GM12801 (cell line): ENCODE results near the gene MSGN1.

Experiments
- TF ChIP-seq, protein P1 (sequence below): IDR thresholded peaks from one replicate; pipeline ENCODE4 v1.5.1; 2011; ENCODE audit warnings: control low read depth; ENCODE audit not compliant: insufficient read length; ENCODE audit errors: extremely low read depth

Gene MSGN1, protein sequence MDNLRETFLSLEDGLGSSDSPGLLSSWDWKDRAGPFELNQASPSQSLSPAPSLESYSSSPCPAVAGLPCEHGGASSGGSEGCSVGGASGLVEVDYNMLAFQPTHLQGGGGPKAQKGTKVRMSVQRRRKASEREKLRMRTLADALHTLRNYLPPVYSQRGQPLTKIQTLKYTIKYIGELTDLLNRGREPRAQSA

DNA sequence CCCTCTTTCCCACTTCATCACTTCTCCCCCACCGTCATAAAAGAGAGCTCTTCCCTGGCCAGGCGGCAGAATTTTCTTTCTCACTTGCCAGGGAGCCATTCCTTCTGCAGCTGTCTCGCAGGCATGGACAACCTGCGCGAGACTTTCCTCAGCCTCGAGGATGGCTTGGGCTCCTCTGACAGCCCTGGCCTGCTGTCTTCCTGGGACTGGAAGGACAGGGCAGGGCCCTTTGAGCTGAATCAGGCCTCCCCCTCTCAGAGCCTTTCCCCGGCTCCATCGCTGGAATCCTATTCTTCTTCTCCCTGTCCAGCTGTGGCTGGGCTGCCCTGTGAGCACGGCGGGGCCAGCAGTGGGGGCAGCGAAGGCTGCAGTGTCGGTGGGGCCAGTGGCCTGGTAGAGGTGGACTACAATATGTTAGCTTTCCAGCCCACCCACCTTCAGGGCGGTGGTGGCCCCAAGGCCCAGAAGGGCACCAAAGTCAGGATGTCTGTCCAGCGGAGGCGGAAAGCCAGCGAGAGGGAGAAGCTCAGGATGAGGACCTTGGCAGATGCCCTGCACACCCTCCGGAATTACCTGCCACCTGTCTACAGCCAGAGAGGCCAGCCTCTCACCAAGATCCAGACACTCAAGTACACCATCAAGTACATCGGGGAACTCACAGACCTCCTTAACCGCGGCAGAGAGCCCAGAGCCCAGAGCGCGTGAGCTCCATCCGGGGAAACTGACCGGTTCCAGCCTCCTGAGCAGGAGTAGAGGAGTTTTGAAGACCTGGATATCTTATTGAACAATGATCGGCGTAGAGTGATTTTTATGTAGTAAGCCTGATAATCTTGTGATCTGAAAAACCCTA, at the start of gene MSGN1:
Gene MSGN1, plus strand, starts transcription at position 65 of the 850 bp plus-strand sequence. Its CDS starts 59 bp downstream, at position 124.
- TF ChIP-seq, protein P1, sequence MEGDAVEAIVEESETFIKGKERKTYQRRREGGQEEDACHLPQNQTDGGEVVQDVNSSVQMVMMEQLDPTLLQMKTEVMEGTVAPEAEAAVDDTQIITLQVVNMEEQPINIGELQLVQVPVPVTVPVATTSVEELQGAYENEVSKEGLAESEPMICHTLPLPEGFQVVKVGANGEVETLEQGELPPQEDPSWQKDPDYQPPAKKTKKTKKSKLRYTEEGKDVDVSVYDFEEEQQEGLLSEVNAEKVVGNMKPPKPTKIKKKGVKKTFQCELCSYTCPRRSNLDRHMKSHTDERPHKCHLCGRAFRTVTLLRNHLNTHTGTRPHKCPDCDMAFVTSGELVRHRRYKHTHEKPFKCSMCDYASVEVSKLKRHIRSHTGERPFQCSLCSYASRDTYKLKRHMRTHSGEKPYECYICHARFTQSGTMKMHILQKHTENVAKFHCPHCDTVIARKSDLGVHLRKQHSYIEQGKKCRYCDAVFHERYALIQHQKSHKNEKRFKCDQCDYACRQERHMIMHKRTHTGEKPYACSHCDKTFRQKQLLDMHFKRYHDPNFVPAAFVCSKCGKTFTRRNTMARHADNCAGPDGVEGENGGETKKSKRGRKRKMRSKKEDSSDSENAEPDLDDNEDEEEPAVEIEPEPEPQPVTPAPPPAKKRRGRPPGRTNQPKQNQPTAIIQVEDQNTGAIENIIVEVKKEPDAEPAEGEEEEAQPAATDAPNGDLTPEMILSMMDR, result no peak

DNA sequence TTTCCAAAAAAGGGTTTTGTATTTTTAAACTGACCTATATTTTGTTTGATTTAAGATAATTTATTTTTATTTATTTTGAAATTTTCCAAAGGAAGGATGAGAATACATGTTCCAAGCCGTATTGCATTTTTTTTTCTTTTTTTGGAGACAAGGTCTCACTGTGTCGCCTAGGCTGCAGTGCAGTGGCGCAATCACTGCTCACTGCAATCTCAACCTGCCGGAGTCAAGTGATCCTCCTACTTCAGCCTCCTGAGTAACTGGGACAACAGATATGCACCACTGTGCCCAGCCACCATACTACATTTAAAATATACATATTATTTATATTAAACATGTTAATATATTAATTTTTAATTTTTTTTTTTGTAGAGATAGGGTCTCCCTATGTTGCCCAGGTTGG, 47.4 kb upstream of the MSGN1 start:
- TF ChIP-seq, protein P1, result no peak

DNA sequence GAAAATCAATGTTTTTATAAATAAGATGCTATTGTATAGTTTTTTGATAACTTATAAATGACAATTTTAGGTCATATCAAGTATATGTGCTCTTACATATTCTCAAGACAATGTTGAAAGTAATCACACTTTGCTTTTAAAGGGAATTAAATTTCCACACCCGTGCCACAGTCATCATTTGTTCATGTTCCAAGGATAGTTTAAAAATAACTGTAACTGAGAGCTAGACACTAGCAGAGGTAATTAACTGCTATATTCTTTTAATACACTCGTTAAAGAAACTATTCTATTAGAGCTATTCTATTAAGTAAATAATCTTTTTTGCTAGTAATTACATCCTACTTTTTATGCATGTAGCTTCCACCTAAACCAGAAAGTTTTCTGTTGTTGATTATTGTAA, 44.3 kb upstream of the MSGN1 start:
- TF ChIP-seq, protein P1, result no peak

DNA sequence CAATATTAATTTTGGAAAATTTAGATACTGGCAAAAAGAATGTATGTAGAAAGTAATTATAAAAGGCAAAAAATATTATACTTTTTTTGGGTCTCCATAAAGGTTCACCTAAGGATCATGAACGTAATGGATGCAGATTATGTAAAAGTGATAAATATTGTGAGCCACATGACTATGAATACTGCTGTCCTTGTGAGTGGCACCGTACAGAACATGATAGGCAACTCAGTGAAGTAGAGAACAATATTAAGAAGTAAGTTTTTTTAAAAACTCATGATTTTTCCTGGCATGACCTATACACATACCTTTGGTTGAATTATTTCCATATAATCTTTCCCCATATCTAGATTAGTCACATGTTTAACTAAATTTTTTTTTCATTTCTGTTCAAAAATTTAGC, 43.7 kb upstream of the MSGN1 start:
- TF ChIP-seq, protein P1, result no peak

DNA sequence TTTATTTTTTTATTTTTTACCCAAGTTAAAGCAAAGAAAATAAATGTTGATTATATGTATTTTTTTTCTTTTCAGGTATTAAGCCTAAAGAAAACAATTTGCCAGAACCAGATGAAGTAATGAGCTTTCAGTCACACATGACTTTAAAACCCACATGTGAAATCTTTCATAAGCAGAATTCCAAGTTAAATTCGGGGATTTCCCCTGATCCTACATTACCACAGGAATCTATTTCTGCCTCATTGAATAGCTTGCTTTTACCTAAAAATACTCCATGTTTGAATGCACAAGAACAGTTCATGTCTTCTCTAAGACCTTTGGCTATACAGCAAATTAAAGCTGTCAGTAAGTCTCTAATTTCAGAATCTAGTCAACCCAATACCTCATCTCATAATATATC, 35.7 kb upstream of the MSGN1 start:
- TF ChIP-seq, protein P1, result no peak

DNA sequence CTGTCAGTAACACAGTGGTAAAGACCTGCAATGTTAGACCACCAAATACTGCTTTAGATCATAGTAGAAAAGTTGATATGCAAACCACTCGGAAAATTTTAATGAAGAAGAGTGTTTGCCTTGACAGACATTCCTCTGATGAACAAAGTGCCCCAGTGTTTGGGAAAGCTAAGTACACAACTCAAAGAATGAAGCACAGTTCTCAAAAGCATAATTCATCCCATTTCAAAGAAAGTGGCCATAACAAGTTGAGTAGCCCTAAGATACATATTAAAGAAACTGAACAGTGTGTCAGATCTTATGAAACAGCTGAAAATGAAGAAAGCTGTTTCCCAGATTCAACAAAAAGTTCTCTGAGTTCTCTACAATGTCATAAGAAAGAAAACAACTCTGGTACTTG, 34.8 kb upstream of the MSGN1 start:
- TF ChIP-seq, protein P1, result no peak

DNA sequence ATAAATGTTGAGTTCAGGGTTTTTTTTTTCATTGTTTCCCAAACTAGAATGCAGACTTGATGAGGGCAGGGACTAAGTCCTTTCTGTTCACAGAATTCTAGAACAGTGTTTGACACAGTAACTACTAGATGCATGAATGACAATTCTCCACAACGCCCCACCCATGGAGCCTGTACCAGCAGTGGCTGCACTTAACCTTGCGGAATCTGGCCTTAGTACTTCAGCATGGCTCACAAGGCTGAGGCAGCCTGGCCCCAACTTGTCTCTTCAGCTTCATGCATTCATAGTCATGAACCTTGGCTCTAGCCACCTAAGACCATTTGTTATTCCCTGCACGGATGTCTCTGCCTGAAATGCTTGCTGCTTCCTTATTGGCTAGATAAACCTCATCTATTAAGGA, 29.5 kb upstream of the MSGN1 start:
- TF ChIP-seq, protein P1, result no peak
